ENCODE results near the gene DYNC2H1.
A peak's percentile ranks its signal among the peaks of the same experiment; 100 is the strongest.

Gene DYNC2H1

GRCh38 chr11:103418014-103418413 lies 308.8 kb downstream of the DYNC2H1 start:
- no peak overlapping the region for H3K4me3 ChIP-seq (replicated peaks; ENCODE audit: low read depth, low read length)
- no peak for DNase-seq (ENCODE audit: extremely low read depth, low read depth)
- TF ChIP-seq CTCF (IDR thresholded peaks at IDR 0.05; ENCODE audit: low read depth, low read length, missing control alignments): no peak

GRCh38 chr11:103420593-103420992 lies 311.4 kb downstream of the DYNC2H1 start:
- TF ChIP-seq CTCF (IDR thresholded peaks at IDR 0.05; ENCODE audit: low read depth, low read length, missing control alignments): no peak
- no peak for DNase-seq (ENCODE audit: extremely low read depth, low read depth)

GRCh38 chr11:103433386-103434072 lies 324.3 kb downstream of the DYNC2H1 start:
- H3K4me3 ChIP-seq (replicated peaks; ENCODE audit: low read depth, low read length): no peak overlapping the region
- DNase-seq (ENCODE audit: extremely low read depth, low read depth): peak; percentile 44
- TF ChIP-seq CTCF (IDR thresholded peaks at IDR 0.05; ENCODE audit: low read depth, low read length, missing control alignments): no peak

More at GRCh38 chr11:103420593-103420992, 311.4 kb downstream of the DYNC2H1 start:
- no peak overlapping the region for H3K4me3 ChIP-seq (replicated peaks; ENCODE audit: low read depth, low read length)

GRCh38 chr11:103434073-103434411 lies 324.8 kb downstream of the DYNC2H1 start:
- H3K4me3 ChIP-seq (replicated peaks; ENCODE audit: low read depth, low read length): no peak overlapping the region
- DNase-seq (ENCODE audit: extremely low read depth, low read depth): no peak
- no peak for TF ChIP-seq CTCF (IDR thresholded peaks at IDR 0.05; ENCODE audit: low read depth, low read length, missing control alignments)

- no peak for DNase-seq (ENCODE audit: extremely low read depth, low read depth)
- no peak overlapping the region for H3K4me3 ChIP-seq (replicated peaks; ENCODE audit: low read depth, low read length)
- TF ChIP-seq CTCF (IDR thresholded peaks at IDR 0.05; ENCODE audit: low read depth, low read length, missing control alignments): no peak
Measured at GRCh38 chr11:103436131-103436770, 327.0 kb downstream of the DYNC2H1 start.

- DNase-seq (ENCODE audit: extremely low read depth, low read depth): no peak
- no peak for TF ChIP-seq CTCF (IDR thresholded peaks at IDR 0.05; ENCODE audit: low read depth, low read length, missing control alignments)
- H3K4me3 ChIP-seq (replicated peaks; ENCODE audit: low read depth, low read length): no peak overlapping the region
Measured at GRCh38 chr11:103441021-103441420, 331.8 kb downstream of the DYNC2H1 start.
